HG03060 (cell line): Measurements from ENCODE around the gene ARRB1.
"Not testable (repeated sequence)": the region's sequence is repeated elsewhere in the genome, so short reads cannot be mapped to it uniquely, and the experiment has no call there.

Source experiments
- ATAC-seq: cut with Tn5 transposase; IDR thresholded peaks from one replicate; pipeline ENCODE4 v1.9.1; 2021; ENCODE audit warnings: low read depth, moderate number of reproducible peaks; ENCODE audit not compliant: unreplicated experiment

The ARRB1 gene

DNA sequence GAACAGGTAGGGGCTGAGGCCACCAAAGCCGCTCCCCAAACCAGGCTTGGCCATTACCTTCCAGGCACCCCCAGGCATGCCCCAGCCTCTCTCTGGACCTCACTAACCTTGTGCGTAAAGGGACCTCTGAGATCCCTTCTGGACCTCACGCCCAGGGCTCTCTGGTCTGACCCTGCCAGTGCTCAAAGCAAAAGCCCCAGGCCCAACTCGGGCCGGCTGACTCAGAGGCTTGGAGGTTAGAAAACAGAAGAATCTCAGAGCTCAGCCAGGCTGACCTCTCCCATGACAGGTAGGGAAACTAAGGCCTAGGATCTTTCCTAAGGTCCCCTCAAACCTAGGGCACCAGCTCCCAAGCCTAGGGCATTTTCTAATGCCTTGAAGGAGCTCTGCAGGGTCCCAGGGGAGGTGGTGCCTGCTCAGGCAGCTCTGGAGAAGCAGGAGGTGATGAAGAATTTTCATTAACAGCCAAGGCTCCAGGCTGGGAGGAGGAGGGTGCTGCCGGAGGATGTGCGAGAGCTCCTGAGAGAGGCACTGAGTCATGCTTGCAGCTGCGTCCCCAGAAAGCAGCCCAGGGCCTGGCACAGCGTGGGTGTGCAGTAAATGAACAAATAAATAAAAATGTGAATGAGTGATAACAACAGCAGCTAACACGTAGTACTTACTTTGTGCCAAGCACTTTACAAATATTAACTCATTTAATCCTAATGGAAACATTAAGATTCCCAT is 25.6 kb downstream of the ARRB1 start:
- no peak for ATAC-seq

DNA sequence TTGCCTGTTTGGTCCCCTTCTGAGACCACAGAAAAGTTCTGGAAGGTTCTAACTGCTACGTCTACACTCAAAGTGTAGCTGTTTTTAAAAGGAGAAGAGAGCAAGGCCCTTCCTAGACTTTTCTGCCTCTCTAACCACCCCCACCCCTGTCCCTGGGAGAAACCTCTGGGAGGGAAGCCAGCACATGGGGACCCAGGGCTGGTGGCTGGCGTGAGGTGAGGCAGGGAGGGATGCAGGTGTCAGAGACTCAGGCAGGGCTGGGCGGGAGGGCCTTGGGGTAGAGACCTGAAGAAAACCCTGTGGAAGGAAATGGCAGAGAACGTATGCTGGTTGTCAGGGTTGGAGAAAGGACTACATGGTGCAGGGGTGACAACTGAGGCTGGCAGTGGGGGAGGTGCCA is 26.7 kb downstream of the ARRB1 start:
- no peak for ATAC-seq

- no peak for ATAC-seq
Observed at GRCh38 chr11:75324189-75324588, 27.3 kb downstream of the ARRB1 start.

DNA sequence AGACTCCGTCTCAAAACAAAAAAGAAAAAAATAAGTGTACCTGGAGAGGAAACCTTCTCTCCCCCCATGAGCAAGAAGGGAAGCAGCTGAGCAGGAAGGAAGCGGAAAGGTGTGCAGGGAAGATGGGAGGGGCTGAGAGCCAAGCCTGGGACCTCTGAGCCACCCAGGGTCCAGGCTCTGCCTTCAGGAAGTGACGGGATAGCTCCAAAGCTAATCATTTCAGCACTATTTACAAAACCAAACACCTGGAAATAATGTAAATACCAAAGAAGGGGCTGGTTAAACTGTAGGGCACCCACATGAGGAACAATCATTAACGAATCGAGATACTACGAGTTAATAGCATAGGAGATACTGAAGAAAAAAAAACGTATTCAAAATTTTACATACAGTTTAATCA is 27.9 kb downstream of the ARRB1 start:
- no peak for ATAC-seq

DNA sequence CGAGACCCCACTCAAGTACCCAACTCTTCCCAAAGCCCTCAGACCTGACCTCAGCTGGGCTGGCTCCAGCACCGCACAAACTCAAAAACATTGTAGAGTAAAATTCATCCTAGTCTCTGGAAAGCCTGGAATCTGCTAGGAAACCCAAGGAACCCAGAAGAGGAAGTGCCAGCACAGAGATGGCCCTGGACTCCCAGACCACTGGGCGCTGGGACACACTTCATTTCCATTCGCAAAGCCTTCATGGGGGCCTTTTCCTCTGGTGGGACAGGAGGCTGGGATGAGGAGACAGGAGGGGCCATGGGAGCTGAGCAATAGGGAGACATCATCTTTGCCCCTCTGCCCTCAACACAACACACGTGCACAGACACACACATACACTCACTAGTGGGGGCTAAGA is 30.8 kb downstream of the ARRB1 start:
- no peak for ATAC-seq

GRCh38 chr11:75320046-75320618 is 31.3 kb downstream of the ARRB1 start:
- no peak for ATAC-seq

GRCh38 chr11:75319035-75319877 is 32.2 kb downstream of the ARRB1 start:
- no peak for ATAC-seq

GRCh38 chr11:75317446-75318122 is 33.9 kb downstream of the ARRB1 start:
- ATAC-seq, result no peak

DNA sequence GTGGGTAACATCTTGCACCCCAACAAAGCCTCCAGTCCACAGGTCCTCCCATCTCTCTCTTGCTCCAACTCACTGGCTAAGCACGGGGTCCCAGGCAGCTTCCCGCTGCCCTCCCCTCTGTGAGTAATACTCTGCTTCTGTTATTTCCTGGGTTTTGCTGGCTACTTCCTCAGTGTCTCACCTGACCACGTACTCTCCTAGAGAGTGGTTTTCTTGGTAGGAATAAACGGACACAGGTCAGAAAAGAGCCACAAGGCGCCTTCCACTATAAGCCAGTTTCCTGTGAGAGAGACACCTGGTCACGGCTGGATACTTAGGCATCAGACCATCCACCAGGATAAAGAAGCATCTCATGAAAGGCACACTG is 36.0 kb downstream of the ARRB1 start:
- ATAC-seq, result no peak

- no peak for ATAC-seq
Observed at GRCh38 chr11:75314771-75315438, 36.6 kb downstream of the ARRB1 start.

- ATAC-seq, result no peak
Observed at GRCh38 chr11:75313513-75314272, 37.8 kb downstream of the ARRB1 start.

- ATAC-seq, result no peak
Observed at GRCh38 chr11:75312346-75312745, 39.1 kb downstream of the ARRB1 start.

GRCh38 chr11:75311858-75312288 is 39.6 kb downstream of the ARRB1 start:
- no peak for ATAC-seq

DNA sequence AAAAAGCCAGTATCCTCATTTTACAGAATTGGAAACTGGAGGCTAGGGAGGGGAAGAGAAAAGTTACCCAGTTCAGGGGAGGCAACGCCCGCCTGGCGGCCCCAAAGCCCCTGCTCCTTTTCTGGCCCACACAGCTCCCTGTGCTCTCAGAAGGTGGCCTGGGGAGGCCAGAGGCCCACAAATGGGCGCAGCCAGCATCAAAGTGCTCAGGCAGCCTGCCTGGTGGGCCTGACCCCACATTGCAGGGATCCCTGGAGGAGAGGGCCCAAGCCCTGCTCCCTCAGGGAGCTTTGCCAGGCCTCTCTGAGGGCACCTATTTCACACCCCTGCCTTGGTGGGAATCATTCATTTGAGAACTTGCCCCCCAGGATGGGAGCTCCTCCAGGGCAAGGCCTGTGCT is 42.5 kb downstream of the ARRB1 start:
- ATAC-seq, result no peak

- no peak for ATAC-seq
Observed at GRCh38 chr11:75308116-75308515, 43.3 kb downstream of the ARRB1 start.

- ATAC-seq, result no peak
Observed at GRCh38 chr11:75307058-75307457, 44.4 kb downstream of the ARRB1 start.

- ATAC-seq, result no peak
Observed at GRCh38 chr11:75306529-75306928, 44.9 kb downstream of the ARRB1 start.

DNA sequence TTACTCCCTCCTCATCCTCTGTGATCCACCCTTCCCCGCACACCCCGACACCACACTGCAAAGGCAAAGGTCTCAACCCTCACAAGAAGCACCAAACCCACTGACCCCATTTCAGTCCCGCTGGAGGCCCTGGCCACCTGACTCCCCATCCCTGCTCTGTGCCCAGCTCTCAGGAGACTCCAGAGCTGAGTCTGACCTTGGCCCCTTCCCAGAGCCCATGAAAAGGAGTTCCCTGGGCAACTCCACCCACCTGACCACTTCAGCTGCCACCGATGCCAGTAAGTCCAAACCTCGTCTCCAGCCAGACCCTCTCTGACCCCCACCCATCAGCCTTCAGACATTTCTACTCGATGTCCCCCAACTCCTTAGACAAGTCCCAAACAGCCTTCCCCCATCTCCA is 45.5 kb downstream of the ARRB1 start:
- no peak for ATAC-seq

GRCh38 chr11:75305452-75305851 is 46.0 kb downstream of the ARRB1 start:
- ATAC-seq, result no peak

DNA sequence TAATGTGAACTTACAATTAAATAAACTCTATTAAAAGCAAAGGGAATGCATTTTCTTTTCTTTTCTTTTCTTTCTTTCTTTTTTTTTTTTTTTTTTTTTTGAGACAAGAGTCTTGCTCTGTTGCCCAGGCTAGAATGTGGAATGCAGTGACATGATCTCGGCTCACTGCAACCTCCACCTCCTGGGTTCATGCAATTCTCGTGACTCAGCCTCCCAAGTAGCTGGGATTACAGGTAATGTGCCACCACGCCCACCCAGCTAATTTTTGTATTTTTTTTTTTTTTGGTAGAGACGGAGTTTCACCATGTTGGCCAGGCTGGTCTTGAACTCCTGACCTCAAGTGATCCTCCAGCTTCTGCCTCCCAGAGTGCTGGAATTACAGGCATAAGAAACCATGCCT is 46.5 kb downstream of the ARRB1 start:
- not testable (repeated sequence) for ATAC-seq
